PFSK-1 (cell line): ENCODE measurements around the gene TTPAL.

ENCODE experiments used
- POLR2AphosphoS5 ChIP-seq: IDR thresholded peaks from 2 replicates; pipeline ENCODE4 v1.6.1; 2012; ENCODE audit warnings: low read depth, mild to moderate bottlenecking, control low read depth, low read length, moderate library complexity
- REST ChIP-seq, 2 experiments: IDR thresholded peaks; 2 replicates each; pipeline versions ENCODE4 v1.6.1 to v1.8.0; 2011 to 2012; ENCODE audit warnings: low read depth in 2 of 2, low read length in 2 of 2, control low read depth in 1 of 2, inconsistent platforms in 1 of 2, mild to moderate bottlenecking in 1 of 2, moderate library complexity in 1 of 2; ENCODE audit not compliant: insufficient read depth in 1 of 2
- SIN3A ChIP-seq: IDR thresholded peaks from 2 replicates; pipeline ENCODE4 v1.6.1; 2012; ENCODE audit warnings: mild to moderate bottlenecking, low read length, moderate library complexity, borderline replicate concordance; ENCODE audit not compliant: insufficient read depth
- TAF1 ChIP-seq: IDR thresholded peaks from 2 replicates; pipeline ENCODE4 v1.6.1; 2012; ENCODE audit warnings: low read length, control low read depth, borderline replicate concordance; ENCODE audit not compliant: insufficient read depth

- TF ChIP-seq SIN3A = no peak
- no peak for TF ChIP-seq REST (IDR thresholded peaks at IDR 0.05; ENCODE audit: insufficient read depth in 1 of 2, low read depth in 2 of 2, low read length in 2 of 2)
- TF ChIP-seq TAF1 = no peak
- TF ChIP-seq POLR2AphosphoS5 = no peak
Observed at GRCh38 chr20:44454306-44454963, 21.2 kb upstream of the TTPAL start.
